Peyer's patch (tissue), 4 donors: ENCODE data around the gene BUD23. TPM values are rescaled to one million over a fixed set of nuclear protein-coding genes. Genes with fewer than 3 reads are reported as not detected.
A peak's percentile ranks its signal among the peaks of the same experiment; 100 is the strongest.

ENCODE experiments used
- DNase-seq, 3 donors: peaks; one replicate each; pipeline ENCODE4 v3.0.0-alpha.2; 2017 to 2019
- H3K27ac ChIP-seq, 4 donors: fragments of 200-600 bp; sonication (generic); one replicate each; pipeline ENCODE4 v1.5.1; 2016 to 2019
- H3K27me3 ChIP-seq, 2 donors: fragments of 200-600 bp; sonication (generic); one replicate each; pipeline ENCODE4 v1.5.1; 2019
- H3K36me3 ChIP-seq, 3 donors: fragments of 200-600 bp; sonication (generic); one replicate each; pipeline ENCODE4 v1.5.1; 2016 to 2019
- H3K4me1 ChIP-seq, 4 donors: fragments of 200-600 bp; sonication (generic); one replicate each; pipeline ENCODE4 v1.5.1; 2016 to 2019
- H3K4me3 ChIP-seq, 4 donors: fragments of 200-600 bp; sonication (generic); 1 replicate in 3 of 4; 2 replicates in 1 of 4; pipeline ENCODE4 v1.5.1; 2016 to 2019; ENCODE audit warnings: mild to moderate bottlenecking in 1 of 4
- H3K9me3 ChIP-seq, 4 donors: fragments of 200-600 bp; sonication (generic); one replicate each; pipeline ENCODE4 v1.5.1; 2016 to 2019; ENCODE audit warnings: mild to moderate bottlenecking in 1 of 4
- CTCF ChIP-seq, 6 experiments: fragments of 450-650 bp in 4 of 6; fragments of 200-600 bp in 2 of 6; sonication (generic) in 1 of 6; IDR thresholded peaks; one replicate each; pipeline ENCODE4 v1.5.1; 2017 to 2019; ENCODE audit warnings: antibody characterized with exemption in 6 of 6, mild to moderate bottlenecking in 3 of 6, moderate library complexity in 1 of 6
- POLR2A ChIP-seq, 2 donors: fragments of 450-650 bp; IDR thresholded peaks; one replicate each; pipeline ENCODE4 v1.5.1; 2017; ENCODE audit warnings: antibody characterized with exemption in 2 of 2, mild to moderate bottlenecking in 2 of 2, moderate library complexity in 2 of 2
- total RNA-seq, 4 donors: library from RNA; depleted of rRNA; stranded (reverse); fragments of >200 nt; gene quantifications; one replicate each; pipeline ENCODE4 v1.1.0, GENCODE V29; 2016

The BUD23 gene
- total RNA-seq, 4 donors from 2014 or later: 34.5 to 48.7 (median 44.1) TPM

GRCh38 chr7:73703225-73703624, 19.8 kb downstream of the BUD23 start:
- Histone ChIP-seq H3K36me3 (peaks cover 0 to 19% (median 0%) of the 10 kb centered on the region in 3 donors), H3K27me3 (no peaks in the 10 kb centered on the region), H3K4me1 (peaks cover 0 to 14% (median 0%) of the 10 kb centered on the region in 4 donors), H3K4me3 (no peak overlapping the region), H3K27ac (no peak overlapping the region), H3K9me3 (no peaks in the 10 kb centered on the region)
- no peak for DNase-seq
- no peak for TF ChIP-seq CTCF (IDR thresholded peaks at IDR 0.05)
- TF ChIP-seq POLR2A (IDR thresholded peaks at IDR 0.05): no peak

DNA sequence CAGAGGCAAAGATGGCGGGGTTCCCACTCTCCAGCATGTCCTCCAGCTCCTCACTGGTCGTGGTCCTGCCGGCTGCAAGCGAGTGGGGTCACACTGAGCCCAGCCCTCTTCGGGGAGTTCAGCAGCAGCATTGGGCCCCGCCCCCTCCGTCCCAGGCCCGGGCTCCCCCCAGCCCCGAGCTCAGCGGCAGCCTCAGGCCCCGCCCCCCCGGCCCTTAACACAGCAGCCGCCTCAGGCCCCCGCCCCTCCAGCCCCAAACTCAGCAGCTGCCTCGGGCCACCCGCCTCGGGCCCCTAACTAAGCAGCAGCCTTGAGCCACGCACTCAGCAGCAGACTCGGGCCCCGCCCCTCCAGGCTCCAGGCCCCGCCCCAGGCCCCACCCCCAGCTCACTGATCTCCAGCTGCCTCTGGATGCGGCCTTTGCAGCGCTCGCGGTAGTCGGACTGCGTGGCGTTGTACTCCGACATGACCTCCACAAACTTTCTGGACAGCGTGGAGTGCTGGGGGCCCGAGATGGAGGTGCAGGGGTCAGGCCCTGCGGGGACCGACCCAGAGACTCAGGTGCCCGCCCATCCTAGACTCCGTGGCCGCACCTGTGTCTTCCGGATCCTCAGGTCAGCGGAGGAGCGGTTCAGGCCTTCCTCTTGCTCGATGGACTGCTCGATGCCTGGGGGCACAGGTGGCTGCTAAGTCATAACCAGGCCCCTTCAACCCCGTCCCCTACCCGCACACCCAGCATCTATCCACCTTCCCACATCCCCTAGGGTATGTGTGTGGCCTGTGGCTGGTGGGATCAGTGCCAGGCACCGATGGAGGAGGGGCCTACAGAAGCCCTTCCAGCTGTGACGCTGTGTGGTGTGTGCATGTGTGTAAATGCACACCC, 20.6 kb downstream of the BUD23 start:
- Histone ChIP-seq H3K27ac (peak overlapping the region in 2 of 4 donors; percentile 2 to 43), H3K36me3 (peaks cover 0 to 14% (median 0%) of the 10 kb centered on the region in 3 donors), H3K4me3 (peak overlapping the region; percentile 10 to 37 (median 28)), H3K27me3 (no peaks in the 10 kb centered on the region), H3K4me1 (peaks cover 0 to 14% (median 0%) of the 10 kb centered on the region in 4 donors), H3K9me3 (no peaks in the 10 kb centered on the region)
- DNase-seq: peak; percentile 26 to 91 (median 75)
- TF ChIP-seq CTCF (IDR thresholded peaks at IDR 0.05): no peak
- no peak for TF ChIP-seq POLR2A (IDR thresholded peaks at IDR 0.05)

DNA sequence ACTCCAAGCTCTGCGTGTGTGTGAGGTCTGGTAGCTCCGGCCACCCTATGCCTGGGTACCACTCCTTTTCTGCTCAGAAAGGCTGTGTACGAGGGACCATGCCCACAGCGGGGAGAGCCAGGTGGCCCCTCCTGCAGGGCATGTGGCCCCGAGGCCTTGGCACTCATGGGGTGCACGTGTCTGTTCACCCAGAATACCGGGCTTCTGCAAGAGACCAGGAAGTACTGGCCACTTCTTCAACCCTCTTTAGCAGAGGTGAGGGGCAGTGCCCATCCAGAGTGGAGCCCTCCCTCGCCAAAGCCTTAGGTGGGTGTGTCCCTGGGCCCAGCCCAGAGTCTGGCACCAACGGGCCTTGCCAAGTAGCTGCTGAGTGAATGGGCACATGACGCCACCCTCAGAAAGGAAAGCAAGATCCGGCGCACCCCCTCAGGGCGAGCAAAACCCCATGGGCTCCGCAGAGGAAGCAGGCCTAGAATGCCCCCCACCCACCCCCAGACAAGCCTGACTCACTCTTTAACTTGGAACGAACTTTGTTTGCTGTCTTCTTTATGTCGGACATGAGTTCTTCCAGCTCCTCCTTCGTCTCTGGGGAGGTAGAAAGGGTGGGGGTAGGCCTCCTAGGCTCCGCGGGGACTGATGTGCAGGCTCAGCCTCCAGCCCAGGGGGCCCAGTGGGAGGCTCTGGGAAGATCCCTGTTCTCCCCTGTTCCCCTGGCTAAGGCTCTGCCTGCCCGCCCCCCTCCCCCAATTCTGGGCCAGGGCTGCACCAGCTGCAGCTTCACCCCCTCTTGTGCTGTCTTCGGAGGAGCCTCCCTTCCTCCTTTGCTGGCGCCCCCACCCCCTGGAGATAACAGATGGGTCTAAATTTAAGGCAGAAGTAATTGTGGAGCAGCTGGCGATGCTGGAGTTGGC, 21.5 kb downstream of the BUD23 start:
- TF ChIP-seq CTCF (IDR thresholded peaks at IDR 0.05) (no peak), POLR2A (IDR thresholded peaks at IDR 0.05) (no peak)
- DNase-seq: no peak
- H3K27ac ChIP-seq: peak overlapping the region in 1 of 4 donors; percentile 43
- H3K4me1 ChIP-seq: peaks cover 0 to 14% (median 0%) of the 10 kb centered on the region in 4 donors
- H3K4me3 ChIP-seq: no peak overlapping the region
- no peaks in the 10 kb centered on the region for H3K9me3 ChIP-seq
- H3K36me3 ChIP-seq: peaks cover 0 to 7% (median 0%) of the 10 kb centered on the region in 3 donors
- H3K27me3 ChIP-seq: no peaks in the 10 kb centered on the region

DNA sequence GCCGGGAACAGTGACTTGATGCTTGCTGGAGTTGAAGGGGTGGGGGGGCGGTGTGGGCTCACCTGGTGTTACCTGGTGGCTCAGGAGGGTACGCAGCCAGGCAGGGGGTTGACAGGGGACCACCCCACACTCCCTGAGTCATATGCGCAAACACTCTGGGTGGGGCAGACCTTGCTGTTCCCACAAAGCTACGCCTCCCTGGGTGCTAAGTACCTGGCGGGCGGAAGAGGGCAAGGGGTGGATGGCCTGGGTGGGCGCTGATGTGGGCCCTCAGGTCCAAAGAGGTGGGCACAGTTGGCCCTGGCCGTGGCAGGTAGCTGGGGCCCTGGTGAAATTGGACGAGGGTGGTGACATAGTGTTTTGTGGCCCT, 22.1 kb downstream of the BUD23 start:
- no peaks in the 10 kb centered on the region for H3K9me3 ChIP-seq
- TF ChIP-seq CTCF (IDR thresholded peaks at IDR 0.05): no peak
- TF ChIP-seq POLR2A (IDR thresholded peaks at IDR 0.05): no peak
- peaks cover 0 to 14% (median 0%) of the 10 kb centered on the region in 4 donors for H3K4me1 ChIP-seq
- H3K36me3 ChIP-seq: peaks cover 0 to under 1% (median 0%) of the 10 kb centered on the region in 3 donors
- H3K4me3 ChIP-seq: no peak overlapping the region
- no peak overlapping the region for H3K27ac ChIP-seq
- no peaks in the 10 kb centered on the region for H3K27me3 ChIP-seq
- no peak for DNase-seq
